SK-N-SH treated with all-trans-retinoic acid at 6 μM for 48 hours (cell line): Measurements from ENCODE around the gene MAPK4.

ENCODE experiments used
- ATAC-seq: fragments of 200-7000 bp; cut with Tn5 transposase; 3 replicates; pipeline ENCODE4 v1.9.1; 2020; ENCODE audit warnings: mild to moderate bottlenecking, moderate library complexity
- ARNTL ChIP-seq: fragments of 450-650 bp; formaldehyde crosslinking; IDR thresholded peaks from 2 replicates; pipeline ENCODE4 v1.5.0; 2020; ENCODE audit warnings: low read depth, mild to moderate bottlenecking, moderate library complexity, borderline replicate concordance
- BACH2 ChIP-seq: fragments of 250-450 bp; sonication (Bioruptor Pico); IDR thresholded peaks from 2 replicates; pipeline ENCODE4 v1.9.0; 2021; ENCODE audit warnings: mild to moderate bottlenecking, borderline replicate concordance
- CSDC2 ChIP-seq: fragments of 250-450 bp; sonication (Bioruptor Pico); IDR thresholded peaks from 2 replicates; pipeline ENCODE4 v1.5.0; 2020; ENCODE audit warnings: mild to moderate bottlenecking, moderate library complexity
- ESRRG ChIP-seq: fragments of 250-450 bp; sonication (Bioruptor Pico); IDR thresholded peaks from 2 replicates; pipeline ENCODE4 v1.6.1; 2021; ENCODE audit warnings: mild to moderate bottlenecking
- GLIS3 ChIP-seq: fragments of 250-450 bp; sonication (Bioruptor Pico); IDR thresholded peaks from 2 replicates; pipeline ENCODE4 v1.5.0; 2020; ENCODE audit warnings: mild to moderate bottlenecking, moderate library complexity
- OSR1 ChIP-seq: fragments of 250-450 bp; sonication (Bioruptor Pico); IDR thresholded peaks from 2 replicates; pipeline ENCODE4 v1.8.0; 2022; ENCODE audit warnings: moderate library complexity, mild to moderate bottlenecking, inconsistent platforms
- POU6F1 ChIP-seq: fragments of 250-450 bp; sonication (Bioruptor Pico); IDR thresholded peaks from 2 replicates; pipeline ENCODE4 v1.8.0; 2021; ENCODE audit warnings: low read depth, mild to moderate bottlenecking, moderate library complexity, borderline replicate concordance
- PPARA ChIP-seq: fragments of 250-450 bp; sonication (Bioruptor Pico); IDR thresholded peaks from 2 replicates; pipeline ENCODE4 v1.5.0; 2020; ENCODE audit warnings: mild to moderate bottlenecking, borderline replicate concordance
- SNAI2 ChIP-seq: fragments of 250-450 bp; sonication (Bioruptor Pico); IDR thresholded peaks from 2 replicates; pipeline ENCODE4 v1.5.0; 2020; ENCODE audit warnings: mild to moderate bottlenecking, moderate library complexity
- TCF4 ChIP-seq: fragments of 250-450 bp; sonication (Bioruptor Pico); IDR thresholded peaks from 2 replicates; pipeline ENCODE4 v1.8.0; 2021; ENCODE audit warnings: mild to moderate bottlenecking, moderate library complexity, borderline replicate concordance
- TOX ChIP-seq: fragments of 250-450 bp; sonication (Bioruptor Pico); IDR thresholded peaks from 2 replicates; pipeline ENCODE4 v1.8.0; 2021; ENCODE audit warnings: mild to moderate bottlenecking, moderate library complexity, borderline replicate concordance
- TSHZ2 ChIP-seq: fragments of 250-450 bp; sonication (Bioruptor Pico); IDR thresholded peaks from 2 replicates; pipeline ENCODE4 v1.5.0; 2020; ENCODE audit warnings: mild to moderate bottlenecking, moderate library complexity
- ZC3H10 ChIP-seq: fragments of 250-450 bp; sonication (Bioruptor Pico); IDR thresholded peaks from 2 replicates; pipeline ENCODE4 v1.5.1; 2021; ENCODE audit warnings: mild to moderate bottlenecking, moderate library complexity
- ZFP3 ChIP-seq: fragments of 250-450 bp; sonication (Bioruptor Pico); IDR thresholded peaks from 2 replicates; pipeline ENCODE4 v1.5.0; 2020; ENCODE audit warnings: mild to moderate bottlenecking, moderate library complexity
- ZFP30 ChIP-seq: fragments of 450-650 bp; formaldehyde crosslinking; IDR thresholded peaks from 2 replicates; pipeline ENCODE4 v1.5.0; 2022; ENCODE audit warnings: mild to moderate bottlenecking, moderate library complexity
- ZNF70 ChIP-seq: fragments of 450-650 bp; formaldehyde crosslinking; IDR thresholded peaks from 2 replicates; pipeline ENCODE4 v1.5.0; 2020; ENCODE audit warnings: mild to moderate bottlenecking, moderate library complexity
- ZNF8 ChIP-seq: fragments of 450-650 bp; formaldehyde crosslinking; IDR thresholded peaks from 2 replicates; pipeline ENCODE4 v1.5.0; 2020; ENCODE audit warnings: mild to moderate bottlenecking, moderate library complexity
- TF ChIP-seq, protein P1 (sequence below): fragments of 250-450 bp; sonication (Bioruptor Pico); IDR thresholded peaks from 2 replicates; pipeline ENCODE4 v1.5.1; 2020; ENCODE audit warnings: low read depth, mild to moderate bottlenecking, moderate library complexity
- TF ChIP-seq, protein P2 (sequence below): fragments of 250-450 bp; sonication (Bioruptor Pico); IDR thresholded peaks from 2 replicates; pipeline ENCODE4 v1.5.1; 2021; ENCODE audit warnings: mild to moderate bottlenecking, moderate library complexity

The MAPK4 gene

GRCh38 chr18:50578651-50579050 is 18.8 kb downstream of the MAPK4 start:
- ATAC-seq: no peak
- TF ChIP-seq PPARA (CRISPR knock-in tag) (no peak), POU6F1 (no peak), ZC3H10 (CRISPR knock-in tag) (no peak), CSDC2 (CRISPR knock-in tag) (no peak), BACH2 (CRISPR knock-in tag) (no peak), ZNF8 (CRISPR knock-in tag) (no peak)

DNA sequence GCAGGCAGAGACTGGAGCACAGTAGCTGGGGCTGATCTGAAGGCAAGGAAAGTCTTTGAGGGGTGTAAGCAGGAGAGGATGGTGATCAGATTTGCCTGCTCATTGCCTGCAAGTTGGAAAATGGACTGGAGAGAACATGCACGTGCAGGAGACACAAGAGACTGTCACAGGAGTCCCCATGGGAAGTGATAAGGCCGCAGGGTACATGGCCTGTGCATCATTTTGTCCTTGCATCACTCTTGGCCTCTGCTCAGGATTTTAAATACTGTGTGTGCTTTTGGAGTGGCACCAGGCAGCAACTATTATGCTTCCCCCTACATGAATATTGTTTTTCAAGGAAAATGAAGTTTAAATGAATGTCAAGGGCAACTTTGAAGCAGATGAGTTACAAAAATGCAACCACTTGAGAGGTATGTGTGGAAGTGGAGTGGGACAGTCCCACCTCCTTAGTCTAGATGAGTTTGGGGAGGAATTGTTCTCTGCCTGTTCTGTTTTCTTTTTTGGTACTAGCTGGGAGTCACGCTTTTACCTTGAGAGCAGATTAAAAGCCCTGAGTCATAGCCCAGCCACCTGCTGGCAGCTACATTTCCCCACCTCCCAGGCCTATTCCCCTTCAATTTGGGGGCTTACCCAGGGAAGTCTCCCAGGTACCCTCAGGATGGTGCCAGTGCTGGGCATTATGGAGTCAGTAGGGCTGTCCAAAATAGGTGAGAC is 19.3 kb downstream of the MAPK4 start:
- ATAC-seq: no peak
- TF ChIP-seq TCF4: no peak
- TF ChIP-seq TSHZ2 (CRISPR knock-in tag): no peak
- no peak for TF ChIP-seq GLIS3 (CRISPR knock-in tag)
- no peak for TF ChIP-seq POU6F1
- TF ChIP-seq ZC3H10 (CRISPR knock-in tag): no peak
- TF ChIP-seq, protein P1, sequence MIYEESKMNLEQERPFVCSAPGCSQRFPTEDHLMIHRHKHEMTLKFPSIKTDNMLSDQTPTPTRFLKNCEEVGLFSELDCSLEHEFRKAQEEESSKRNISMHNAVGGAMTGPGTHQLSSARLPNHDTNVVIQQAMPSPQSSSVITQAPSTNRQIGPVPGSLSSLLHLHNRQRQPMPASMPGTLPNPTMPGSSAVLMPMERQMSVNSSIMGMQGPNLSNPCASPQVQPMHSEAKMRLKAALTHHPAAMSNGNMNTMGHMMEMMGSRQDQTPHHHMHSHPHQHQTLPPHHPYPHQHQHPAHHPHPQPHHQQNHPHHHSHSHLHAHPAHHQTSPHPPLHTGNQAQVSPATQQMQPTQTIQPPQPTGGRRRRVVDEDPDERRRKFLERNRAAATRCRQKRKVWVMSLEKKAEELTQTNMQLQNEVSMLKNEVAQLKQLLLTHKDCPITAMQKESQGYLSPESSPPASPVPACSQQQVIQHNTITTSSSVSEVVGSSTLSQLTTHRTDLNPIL: no peak
- TF ChIP-seq OSR1 (CRISPR knock-in tag): no peak
- TF ChIP-seq ARNTL: no peak
- TF ChIP-seq ZNF70 (CRISPR knock-in tag): no peak
- no peak for TF ChIP-seq PPARA (CRISPR knock-in tag)
- TF ChIP-seq, protein P2, sequence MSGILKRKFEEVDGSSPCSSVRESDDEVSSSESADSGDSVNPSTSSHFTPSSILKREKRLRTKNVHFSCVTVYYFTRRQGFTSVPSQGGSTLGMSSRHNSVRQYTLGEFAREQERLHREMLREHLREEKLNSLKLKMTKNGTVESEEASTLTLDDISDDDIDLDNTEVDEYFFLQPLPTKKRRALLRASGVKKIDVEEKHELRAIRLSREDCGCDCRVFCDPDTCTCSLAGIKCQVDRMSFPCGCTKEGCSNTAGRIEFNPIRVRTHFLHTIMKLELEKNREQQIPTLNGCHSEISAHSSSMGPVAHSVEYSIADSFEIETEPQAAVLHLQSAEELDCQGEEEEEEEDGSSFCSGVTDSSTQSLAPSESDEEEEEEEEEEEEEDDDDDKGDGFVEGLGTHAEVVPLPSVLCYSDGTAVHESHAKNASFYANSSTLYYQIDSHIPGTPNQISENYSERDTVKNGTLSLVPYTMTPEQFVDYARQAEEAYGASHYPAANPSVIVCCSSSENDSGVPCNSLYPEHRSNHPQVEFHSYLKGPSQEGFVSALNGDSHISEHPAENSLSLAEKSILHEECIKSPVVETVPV (CRISPR knock-in tag): no peak
- no peak for TF ChIP-seq ZFP30 (CRISPR knock-in tag)
- TF ChIP-seq ESRRG: no peak
- no peak for TF ChIP-seq SNAI2
- no peak for TF ChIP-seq TOX (CRISPR knock-in tag)
- TF ChIP-seq BACH2 (CRISPR knock-in tag): no peak
- TF ChIP-seq ZFP3 (CRISPR knock-in tag): no peak

GRCh38 chr18:50581517-50581916 is 21.6 kb downstream of the MAPK4 start:
- TF ChIP-seq CSDC2 (CRISPR knock-in tag) (no peak), TOX (CRISPR knock-in tag) (no peak), TSHZ2 (CRISPR knock-in tag) (no peak), TCF4 (no peak), ZC3H10 (CRISPR knock-in tag) (no peak), ZNF8 (CRISPR knock-in tag) (no peak)
- ATAC-seq: no peak
